Stimulated activated CD4-positive, alpha-beta T cell treated with anti-CD3 and anti-CD28 coated beads, Interleukin-1b, Interleukin-23, amount 100 ng/mL, for 24 hours (primary cell): ENCODE data around the gene NR6A1.
"Not testable (repeated sequence)": the region's sequence is repeated elsewhere in the genome, so short reads cannot be mapped to it uniquely, and the experiment has no call there.

Source experiments
- DNase-seq, 4 experiments: peaks; one replicate each; pipeline ENCODE4 v3.0.0-alpha.2; 2020; ENCODE audit warnings: low read depth in 4 of 4, low spot score in 1 of 4

NR6A1 gene

DNA sequence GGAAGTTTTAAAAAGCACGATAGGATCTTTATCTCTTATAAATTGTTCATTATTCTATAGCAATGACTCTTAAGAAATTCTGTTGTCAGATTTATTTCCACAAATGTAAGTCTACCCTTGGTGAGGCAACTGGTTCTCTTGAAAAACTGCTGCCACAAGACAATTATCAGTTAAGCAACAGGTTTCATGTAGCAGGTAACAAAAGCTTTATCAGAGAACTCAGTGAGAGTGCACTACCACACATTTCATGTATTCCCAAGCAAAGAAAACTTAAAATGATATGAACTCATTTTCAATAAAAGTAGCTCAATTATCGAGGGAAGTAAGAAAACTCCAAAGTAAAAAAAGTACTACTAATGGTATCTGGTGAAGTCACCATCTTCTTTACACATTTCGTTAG is 9.4 kb downstream of the NR6A1 start:
- DNase-seq, result no peak

- no peak for DNase-seq
Observed at GRCh38 chr9:124761196-124761595, 9.9 kb downstream of the NR6A1 start.

DNA sequence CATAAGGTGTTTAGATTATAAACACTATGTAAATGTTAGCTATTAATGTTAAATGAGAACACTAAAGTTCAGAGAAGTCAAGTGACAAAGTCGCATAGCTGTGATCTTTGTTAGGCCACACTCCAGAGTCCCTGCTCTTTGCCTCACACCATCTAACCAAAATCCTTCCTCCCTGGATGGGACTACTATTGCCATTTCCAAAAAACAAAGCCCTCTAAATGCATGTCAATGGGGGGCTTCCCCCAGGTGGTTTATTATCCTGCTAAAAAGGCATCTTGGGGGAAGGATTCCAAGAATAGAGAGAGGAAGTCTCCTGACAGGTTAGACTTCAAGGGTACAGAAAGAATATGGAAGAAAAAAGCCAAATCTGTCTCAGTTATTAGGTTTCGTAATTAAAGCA is 10.4 kb downstream of the NR6A1 start:
- DNase-seq, result no peak

GRCh38 chr9:124759327-124759726 is 11.8 kb downstream of the NR6A1 start:
- DNase-seq, result no peak

DNA sequence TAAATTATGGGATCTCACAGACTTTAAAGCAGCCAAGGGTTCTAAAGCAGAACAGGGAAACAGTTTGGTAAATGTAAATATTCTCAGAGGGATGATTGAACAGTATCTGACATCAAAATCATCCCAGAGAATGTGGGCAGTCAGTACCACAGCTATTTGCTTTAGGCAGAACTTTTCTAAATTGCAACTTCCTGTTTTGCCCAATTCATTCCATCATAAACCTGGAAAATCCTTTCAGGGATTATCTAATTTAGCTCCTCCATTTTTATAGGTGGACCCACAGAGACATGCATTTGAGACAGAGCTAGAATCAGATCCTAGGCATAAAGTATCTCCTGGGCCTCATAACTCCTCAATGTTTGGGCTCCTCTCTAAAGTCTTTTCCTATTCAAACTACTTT is 12.4 kb downstream of the NR6A1 start:
- DNase-seq, result no peak

DNA sequence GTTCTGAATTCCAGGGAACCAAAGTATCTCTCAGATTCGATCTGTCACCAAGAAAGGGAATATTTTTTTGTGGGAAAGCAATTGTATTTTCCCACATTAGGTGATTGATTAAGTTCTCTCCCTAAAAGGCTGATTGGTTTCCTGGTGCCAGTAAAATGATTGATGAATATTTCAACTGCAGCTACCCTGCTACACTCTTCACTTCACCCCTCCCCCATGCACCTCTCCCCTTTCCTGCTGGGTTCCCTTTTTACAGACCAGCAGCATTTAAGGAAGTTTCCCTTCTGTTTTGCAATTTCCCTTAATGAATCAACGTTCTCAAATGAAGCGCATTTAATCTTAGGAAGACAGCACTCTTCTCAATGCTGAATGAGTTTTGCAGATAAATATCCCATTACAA is 13.1 kb downstream of the NR6A1 start:
- DNase-seq, result no peak

DNA sequence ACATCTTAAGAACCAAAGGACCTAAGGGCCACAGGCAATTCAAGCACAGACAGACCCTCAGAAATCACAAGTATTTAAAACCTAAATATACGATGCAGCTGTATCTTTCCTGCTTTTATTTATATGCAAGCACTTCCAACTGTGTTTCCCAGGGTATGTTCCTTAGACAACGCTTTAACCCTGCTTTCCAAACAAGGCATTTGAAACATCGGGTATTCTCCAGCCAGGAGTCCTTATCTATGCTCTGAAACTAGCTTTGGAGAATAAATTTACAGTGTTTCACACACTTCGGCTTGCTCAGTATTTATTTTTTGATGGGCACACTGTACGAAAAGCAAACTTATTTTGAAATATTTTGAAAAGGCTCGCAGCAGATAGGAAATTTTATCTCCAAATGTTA is 13.5 kb downstream of the NR6A1 start:
- DNase-seq, result no peak

- no peak for DNase-seq
Observed at GRCh38 chr9:124756011-124756410, 15.1 kb downstream of the NR6A1 start.

- no peak for DNase-seq
Observed at GRCh38 chr9:124755061-124755460, 16.1 kb downstream of the NR6A1 start.

- no peak for DNase-seq
Observed at GRCh38 chr9:124754289-124754688, 16.8 kb downstream of the NR6A1 start.

DNA sequence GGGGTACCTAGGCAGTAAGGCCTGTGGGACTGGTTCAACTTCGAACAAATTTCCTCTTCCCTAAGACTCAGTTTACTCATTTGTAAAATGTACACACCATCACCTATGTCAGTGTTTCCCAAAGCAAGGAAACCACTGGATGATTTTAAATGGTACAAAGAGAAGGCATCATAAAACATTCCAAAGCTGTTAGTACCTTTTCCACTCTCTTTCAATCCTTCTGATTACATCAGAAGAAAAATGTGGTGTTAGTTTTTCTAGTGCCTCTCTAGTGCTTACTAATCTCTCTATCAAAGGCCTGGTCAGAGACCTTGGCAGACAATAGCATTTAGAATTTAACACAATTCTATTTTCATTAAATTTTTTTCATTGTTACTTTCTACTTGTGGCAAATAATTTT is 18.1 kb downstream of the NR6A1 start:
- DNase-seq, result no peak

GRCh38 chr9:124749781-124750180 is 21.3 kb downstream of the NR6A1 start:
- no peak for DNase-seq

- DNase-seq, result no peak
Observed at GRCh38 chr9:124749284-124749683, 21.8 kb downstream of the NR6A1 start.

DNA sequence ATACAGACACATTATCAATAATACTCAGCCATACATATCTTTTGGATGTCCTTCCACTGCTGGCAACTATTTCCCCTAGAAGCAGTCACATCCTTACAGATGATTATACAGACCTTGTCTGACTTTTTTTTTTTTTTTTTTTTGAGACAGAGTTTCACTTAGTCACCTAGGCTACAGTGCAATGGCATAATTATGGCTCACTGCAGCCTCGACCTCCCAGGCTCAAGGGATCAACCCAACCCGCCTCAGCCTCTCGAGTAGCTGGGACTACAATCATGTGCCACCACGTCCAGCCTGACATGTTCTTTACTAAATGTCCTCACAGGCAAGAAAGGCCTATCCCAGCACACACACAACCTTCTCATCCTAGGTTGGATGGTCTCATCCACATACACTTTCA is 24.0 kb downstream of the NR6A1 start:
- DNase-seq, result no peak

DNA sequence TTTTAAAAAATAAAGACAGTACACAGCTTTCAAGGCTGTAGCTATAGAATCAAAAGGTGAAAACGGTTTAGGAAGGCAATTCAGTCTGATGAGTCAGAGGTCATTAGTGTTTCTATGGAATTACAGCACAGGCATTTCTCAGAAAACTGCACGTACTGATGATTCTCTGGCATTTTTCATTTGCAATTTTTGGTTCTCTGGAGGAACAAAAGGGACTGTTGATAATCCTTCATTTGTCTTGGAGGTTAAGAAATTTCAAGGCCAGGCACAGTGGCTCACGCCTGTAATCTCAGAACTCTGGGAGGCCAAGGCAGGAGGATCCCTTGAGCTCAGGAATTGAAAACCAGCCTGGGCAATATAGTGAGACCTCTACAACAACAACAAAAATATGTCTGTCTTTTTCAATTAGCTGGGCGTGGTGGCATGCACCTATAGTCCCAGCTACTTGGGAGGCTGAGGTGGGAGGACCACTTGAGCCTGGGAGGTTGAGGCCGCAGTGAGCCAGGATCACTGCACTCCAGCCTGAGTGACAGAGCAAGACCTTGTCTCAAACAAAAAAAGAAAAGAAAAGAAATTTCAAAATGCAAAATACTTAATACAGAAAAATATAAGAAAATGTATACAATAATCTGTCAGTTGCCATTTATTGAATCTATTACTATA is 27.3 kb downstream of the NR6A1 start:
- no peak for DNase-seq

DNA sequence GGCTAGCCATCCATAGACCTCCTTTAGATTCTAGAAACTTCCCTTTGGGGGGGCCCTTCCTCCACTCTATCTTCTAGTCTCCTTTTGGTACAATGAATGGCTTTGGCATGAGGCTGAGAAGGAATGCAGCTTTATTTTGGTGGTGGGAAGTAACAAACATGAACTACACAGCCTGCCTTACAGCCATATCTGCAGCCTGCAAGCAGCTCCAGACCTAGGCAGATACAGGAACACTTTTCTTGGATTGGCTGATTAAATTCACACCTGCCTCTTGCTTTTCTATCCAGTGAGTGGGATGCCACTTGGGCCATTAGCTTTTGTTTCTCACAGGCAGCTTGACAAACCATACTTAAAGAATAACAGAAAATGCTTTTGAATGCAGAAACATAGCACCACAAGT is 28.2 kb downstream of the NR6A1 start:
- DNase-seq, result no peak

- no peak for DNase-seq
Observed at GRCh38 chr9:124741662-124742061, 29.4 kb downstream of the NR6A1 start.

- DNase-seq, result no peak
Observed at GRCh38 chr9:124741149-124741548, 30.0 kb downstream of the NR6A1 start.

- no peak for DNase-seq
Observed at GRCh38 chr9:124739360-124739759, 31.8 kb downstream of the NR6A1 start.

DNA sequence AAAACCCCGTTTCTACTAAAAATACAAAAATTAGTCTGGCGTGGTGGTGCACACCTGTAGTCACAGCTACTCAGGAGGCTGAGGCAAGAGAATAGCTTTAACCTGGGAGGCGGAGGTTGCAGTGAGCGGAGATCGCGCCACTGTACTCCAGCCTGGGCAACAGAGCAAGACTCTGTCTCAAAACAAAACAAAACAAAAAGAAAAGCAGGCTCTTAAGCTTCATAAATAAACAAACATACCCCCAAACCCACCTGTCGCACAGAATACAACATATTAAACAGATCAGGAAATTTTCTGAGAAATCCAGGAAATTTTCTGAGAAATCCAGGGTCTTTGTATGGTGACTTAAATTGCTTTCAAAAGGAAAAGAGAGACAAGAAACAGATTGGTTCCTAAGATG is 33.0 kb downstream of the NR6A1 start:
- not testable (repeated sequence) for DNase-seq

DNA sequence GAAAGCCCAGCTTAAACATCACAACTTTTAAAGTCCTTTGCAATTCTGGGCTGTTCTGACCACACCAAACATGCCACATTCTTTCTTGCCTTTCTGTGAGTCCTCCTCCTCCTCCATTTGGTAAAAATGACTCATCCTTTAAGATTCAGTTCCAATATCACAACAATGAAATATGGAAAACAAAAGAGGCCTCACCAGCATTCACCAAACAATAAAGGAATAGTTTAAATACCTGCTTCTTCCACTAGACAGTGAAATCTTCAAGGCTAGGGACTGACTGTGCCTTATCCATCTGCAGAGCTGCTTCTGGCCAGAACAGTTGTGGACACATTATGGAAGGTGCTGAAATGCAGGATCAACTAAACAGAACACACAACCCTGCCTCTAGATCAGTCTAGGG is 36.0 kb downstream of the NR6A1 start:
- DNase-seq, result no peak

DNA sequence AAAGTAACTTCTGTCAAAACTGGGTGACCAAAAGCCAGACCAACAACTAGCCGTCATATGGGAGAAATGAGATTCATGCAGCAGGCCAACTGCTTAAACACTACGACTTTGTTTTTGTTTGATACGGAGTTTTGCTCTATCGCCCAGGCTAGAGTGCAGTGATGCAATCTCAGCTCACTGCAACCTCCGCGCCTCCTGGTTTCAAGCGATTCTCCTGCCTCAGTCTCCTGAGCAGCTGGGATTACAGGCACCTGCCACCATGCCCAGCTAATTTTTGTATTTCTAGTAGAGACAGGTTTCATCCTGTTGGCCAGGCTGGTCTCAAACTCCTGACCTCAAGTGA is 36.4 kb downstream of the NR6A1 start:
- DNase-seq, result not testable (repeated sequence)

DNA sequence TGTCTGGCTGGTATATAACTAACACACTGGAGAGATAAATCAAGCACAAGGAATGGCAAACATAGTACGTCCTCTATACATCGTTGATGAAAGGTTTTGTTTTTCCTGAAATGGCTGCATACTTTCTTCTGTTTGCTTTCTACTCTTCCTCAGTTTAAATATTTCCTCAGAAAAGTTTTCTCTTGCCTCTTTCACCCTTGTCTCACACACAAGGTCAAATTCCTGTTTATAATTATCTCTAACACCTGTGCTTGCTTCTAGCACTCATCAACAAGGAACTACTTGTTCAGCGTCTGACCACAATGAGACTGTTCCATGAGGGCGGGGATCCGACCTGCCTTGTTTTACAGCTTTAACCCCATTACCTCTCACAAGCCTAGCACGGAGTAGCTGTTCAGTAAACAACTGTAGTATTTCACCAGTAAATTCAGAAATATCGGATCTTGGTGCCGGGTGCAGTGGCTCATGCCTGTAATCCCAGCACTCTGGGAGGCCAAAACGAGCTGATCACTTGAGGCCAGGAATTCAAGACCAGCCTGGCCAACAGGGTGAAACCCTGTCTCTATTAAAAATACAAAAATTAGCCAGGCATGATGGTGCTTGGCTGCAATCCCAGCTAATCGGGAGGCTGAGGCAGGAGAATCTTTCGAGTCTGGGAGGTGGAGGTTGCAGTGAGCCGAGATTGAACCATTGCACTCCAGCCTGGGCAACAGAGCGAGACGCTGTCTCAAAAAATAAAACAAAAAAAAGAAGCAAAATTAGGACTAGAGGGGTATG is 37.0 kb downstream of the NR6A1 start:
- no peak for DNase-seq
